ENCODE data around the gene ADCY7. TPM values are rescaled to one million over a fixed set of nuclear protein-coding genes. Genes with fewer than 3 reads are reported as not detected.

The ADCY7 gene
- total and polyA plus RNA-seq, 2 of the 4 experiments (the other 2 are of a cell fraction) = 15.2 to 17.1 TPM

- Histone ChIP-seq H2BK120ac (ENCODE audit: low read depth, low read length) (no peak overlapping the region), H4K8ac (ENCODE audit: low read depth in 2 of 2, low read length in 2 of 2) (no peak overlapping the region), H3K4me1 (ENCODE audit: control insufficient read depth, insufficient read depth, low read length) (peaks cover 14% of the 10 kb centered on the region), H2AK9ac (replicated peaks; ENCODE audit: low read depth, low read length, poor library complexity) (peak overlapping the region; percentile 63), H4K20me1 (ENCODE audit: insufficient read depth, low read length) (no peaks in the 10 kb centered on the region; the same call in 1 of the 2 replicates), H2BK5ac (ENCODE audit: low read depth, low read length, poor library complexity, severe bottlenecking) (no peak overlapping the region), H3K4me2 (ENCODE audit: low read depth, low read length) (no peak overlapping the region), H3K18ac (ENCODE audit: low read depth, low read length) (no peak overlapping the region), H3K27ac (ENCODE audit: insufficient read depth, low read length) (no peak overlapping the region), H2BK15ac (ENCODE audit: low read depth, low read length) (no peak overlapping the region), H3K56ac (ENCODE audit: extremely low read depth, insufficient read depth, low read length) (no peak overlapping the region), H3K79me1 (ENCODE audit: low read depth in 1 of 2, low read length in 2 of 2) (no peaks in the 10 kb centered on the region), H2AFZ (replicated peaks; ENCODE audit: low read length, poor library complexity) (peak overlapping the region; percentile 24), H4K5ac (ENCODE audit: low read depth, low read length) (no peak overlapping the region), H3K9ac (ENCODE audit: low read depth, low read length) (no peak overlapping the region), H3K4me3 (ENCODE audit: insufficient read depth, low read depth, low read length) (no peak overlapping the region), H3K27me3 (ENCODE audit: control insufficient read depth, insufficient read depth, low read length) (peaks cover 22% of the 10 kb centered on the region), H3K23ac (ENCODE audit: low read depth, low read length) (no peak overlapping the region), H3K4ac (ENCODE audit: low read depth, low read length) (no peak overlapping the region), H3K36me3 (ENCODE audit: control insufficient read depth, insufficient read depth, low read length) (no peaks in the 10 kb centered on the region), H3K14ac (replicated peaks; ENCODE audit: low read depth, low read length) (no peak overlapping the region), H3K9me3 (ENCODE audit: control insufficient read depth, insufficient read depth, low read length) (no peaks in the 10 kb centered on the region), H2AK5ac (ENCODE audit: low read depth, low read length) (peak overlapping the region; percentile 24; the same call in 1 of the 2 replicates), H4K91ac (ENCODE audit: insufficient read depth, low read depth, low read length) (no peak overlapping the region), H3K9me1 (ENCODE audit: insufficient read depth, low read length) (peaks cover 4% of the 10 kb centered on the region; the same call in 1 of the 2 replicates), H2BK20ac (ENCODE audit: low read depth, low read length) (no peak overlapping the region)
- DNase-seq (no peak), ATAC-seq (ENCODE audit: low read depth) (no peak)
- dilution Hi-C loops (cut with HindIII; ENCODE audit: low sequenced_read_pairs, unreplicated experiment) = no loop called here
- ChIA-PET POLR2A (ENCODE audit: unreplicated experiment) (no interaction called here), CTCF (no interaction called here)
- in situ Hi-C loops (cut with MboI; ENCODE audit: low sequenced_read_pairs) = no loop called here
- 88% methylated on average over 4 of the region's 13 CpGs; no CpG with 5 or more reads in 1 of the 2 experiments for WGBS, 2 experiments (ENCODE audit: extremely low coverage in 2 of 2, insufficient read length in 1 of 2)
- intact Hi-C loops (cut with micrococcal nuclease) = no loop called here
- BruUV-seq (replicated peaks) = no TSS peak
- no peak for TF ChIP-seq SMC3 (IDR thresholded peaks at IDR 0.05; ENCODE audit: low read depth, low read length)
- no peak for TF ChIP-seq FOS (IDR thresholded peaks at IDR 0.05; ENCODE audit: low read depth, low read length)
- no peak for TF ChIP-seq NFE2L2 (IDR thresholded peaks at IDR 0.05; ENCODE audit: low read depth, low read length)
- TF ChIP-seq RFX5 (IDR thresholded peaks at IDR 0.05; ENCODE audit: low read depth, low read length) = no peak
- no peak for TF ChIP-seq CHD1 (IDR thresholded peaks at IDR 0.05; ENCODE audit: low read depth, low read length)
- no peak for TF ChIP-seq POLR2A (IDR thresholded peaks at IDR 0.05; ENCODE audit: low read depth, low read length)
- TF ChIP-seq RAD21 (IDR thresholded peaks at IDR 0.05; ENCODE audit: low read length) = no peak
- TF ChIP-seq ELK1 (IDR thresholded peaks at IDR 0.05; ENCODE audit: borderline replicate concordance, low read depth, low read length) = no peak
- no peak for TF ChIP-seq BHLHE40 (IDR thresholded peaks at IDR 0.05; ENCODE audit: low read depth, low read length)
- TF ChIP-seq CEBPB (IDR thresholded peaks at IDR 0.05; ENCODE audit: low read depth, low read length) = no peak
- no peak for TF ChIP-seq CTCF (conservative IDR thresholded peaks at IDR 0.05; ENCODE audit: low read depth, low read length)
- TF ChIP-seq USF2 (IDR thresholded peaks at IDR 0.05; ENCODE audit: low read depth, low read length) = no peak
- no peak for TF ChIP-seq MAFK (IDR thresholded peaks at IDR 0.05; ENCODE audit: low read depth, low read length)
- TF ChIP-seq MAZ (IDR thresholded peaks at IDR 0.05; ENCODE audit: borderline replicate concordance, low read depth, low read length) = no peak
- no peak for TF ChIP-seq RCOR1 (IDR thresholded peaks at IDR 0.05; ENCODE audit: insufficient replicate concordance, low read length)
- TF ChIP-seq MXI1 (IDR thresholded peaks at IDR 0.05; ENCODE audit: borderline replicate concordance, low read depth, low read length) = no peak
These were observed 18.3 kb upstream of the ADCY7 start for GRCh38 chr16:50247906-50248608.

Measured in IMR-90 (cell line).